ENCODE results near the gene TRIM47. TPM values are rescaled to one million over a fixed set of nuclear protein-coding genes. Genes with fewer than 3 reads are reported as not detected.
A peak's percentile ranks its signal among the peaks of the same experiment; 100 is the strongest.

Gene TRIM47, protein sequence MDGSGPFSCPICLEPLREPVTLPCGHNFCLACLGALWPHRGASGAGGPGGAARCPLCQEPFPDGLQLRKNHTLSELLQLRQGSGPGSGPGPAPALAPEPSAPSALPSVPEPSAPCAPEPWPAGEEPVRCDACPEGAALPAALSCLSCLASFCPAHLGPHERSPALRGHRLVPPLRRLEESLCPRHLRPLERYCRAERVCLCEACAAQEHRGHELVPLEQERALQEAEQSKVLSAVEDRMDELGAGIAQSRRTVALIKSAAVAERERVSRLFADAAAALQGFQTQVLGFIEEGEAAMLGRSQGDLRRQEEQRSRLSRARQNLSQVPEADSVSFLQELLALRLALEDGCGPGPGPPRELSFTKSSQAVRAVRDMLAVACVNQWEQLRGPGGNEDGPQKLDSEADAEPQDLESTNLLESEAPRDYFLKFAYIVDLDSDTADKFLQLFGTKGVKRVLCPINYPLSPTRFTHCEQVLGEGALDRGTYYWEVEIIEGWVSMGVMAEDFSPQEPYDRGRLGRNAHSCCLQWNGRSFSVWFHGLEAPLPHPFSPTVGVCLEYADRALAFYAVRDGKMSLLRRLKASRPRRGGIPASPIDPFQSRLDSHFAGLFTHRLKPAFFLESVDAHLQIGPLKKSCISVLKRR
- 10 to 100 TPM; 11.5 to 26.2 TPM for total RNA-seq

- peak; percentile 14 to 21 for ATAC-seq
- peaks cover 0 to 15% of the 10 kb centered on the region in 2 donors for H3K36me3 Mint-ChIP-seq
- DNase-seq (ENCODE audit: low spot score in 2 of 2) = peak; percentile 44 to 62
- H3K9me3 Mint-ChIP-seq = no peaks in the 10 kb centered on the region
- peak within 1 kb of the TSS; percentile 84 to 92 for H3K27ac Mint-ChIP-seq
These were observed at the start of gene TRIM47 for GRCh38 chr17:75878174-75878998. Gene TRIM47, minus strand, starts transcription at chr17:75878581. Its CDS starts 33 bp downstream, at chr17:75878548.

DNA sequence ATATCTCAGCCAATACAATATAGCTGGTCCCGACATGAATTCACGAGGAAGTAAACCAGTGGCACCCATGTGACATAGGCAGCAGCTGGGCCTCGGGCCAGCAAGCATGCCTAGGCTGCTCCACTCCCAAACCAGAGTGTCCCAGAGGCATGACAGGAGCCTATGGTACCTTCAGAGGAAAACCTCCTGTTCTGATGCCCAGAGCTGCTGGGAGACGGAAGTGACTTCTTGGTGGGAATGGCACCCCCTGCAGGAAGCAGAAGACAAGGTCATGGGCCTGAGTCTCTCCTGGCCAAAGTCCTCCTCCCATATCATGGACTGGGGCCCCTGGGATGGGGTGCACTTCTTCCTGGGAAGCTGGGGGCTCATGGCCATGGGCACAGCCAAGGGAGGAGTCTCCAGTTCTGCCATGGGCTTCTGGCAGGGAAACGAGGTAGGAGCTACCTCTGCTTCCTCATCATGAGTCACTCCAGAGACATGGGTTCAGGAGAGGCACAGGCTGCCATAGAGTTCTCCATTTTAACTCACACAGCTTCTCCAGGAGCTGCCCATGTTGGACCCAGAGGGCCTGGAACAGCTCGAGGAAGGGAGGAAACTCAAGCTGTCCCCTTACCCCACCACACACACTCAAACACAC, 49.0 kb upstream of the TRIM47 start:
- peak overlapping the region in 1 of 2 donors; percentile 29 for H3K27ac Mint-ChIP-seq
- ATAC-seq (no peak), DNase-seq (ENCODE audit: low spot score in 2 of 2) (no peak)
- H3K36me3 Mint-ChIP-seq = no peaks in the 10 kb centered on the region
- no peaks in the 10 kb centered on the region for H3K9me3 Mint-ChIP-seq

- DNase-seq (ENCODE audit: low spot score in 2 of 2) (no peak), ATAC-seq (no peak)
- Mint-ChIP-seq H3K36me3 (no peaks in the 10 kb centered on the region), H3K9me3 (no peaks in the 10 kb centered on the region), H3K27ac (peak overlapping the region in 1 of 2 donors; percentile 29)
These were observed 48.1 kb upstream of the TRIM47 start for GRCh38 chr17:75926456-75926855.

GRCh38 chr17:75925912-75926311, 47.5 kb upstream of the TRIM47 start:
- DNase-seq (ENCODE audit: low spot score in 2 of 2) = no peak
- H3K36me3 Mint-ChIP-seq = no peaks in the 10 kb centered on the region
- H3K9me3 Mint-ChIP-seq = no peaks in the 10 kb centered on the region
- ATAC-seq = no peak
- H3K27ac Mint-ChIP-seq = no peak overlapping the region

- no peaks in the 10 kb centered on the region for H3K36me3 Mint-ChIP-seq
- no peak overlapping the region for H3K27ac Mint-ChIP-seq
- ATAC-seq (no peak), DNase-seq (ENCODE audit: low spot score in 2 of 2) (no peak)
- no peaks in the 10 kb centered on the region for H3K9me3 Mint-ChIP-seq
These were observed 46.7 kb upstream of the TRIM47 start for GRCh38 chr17:75925103-75925502.

DNA sequence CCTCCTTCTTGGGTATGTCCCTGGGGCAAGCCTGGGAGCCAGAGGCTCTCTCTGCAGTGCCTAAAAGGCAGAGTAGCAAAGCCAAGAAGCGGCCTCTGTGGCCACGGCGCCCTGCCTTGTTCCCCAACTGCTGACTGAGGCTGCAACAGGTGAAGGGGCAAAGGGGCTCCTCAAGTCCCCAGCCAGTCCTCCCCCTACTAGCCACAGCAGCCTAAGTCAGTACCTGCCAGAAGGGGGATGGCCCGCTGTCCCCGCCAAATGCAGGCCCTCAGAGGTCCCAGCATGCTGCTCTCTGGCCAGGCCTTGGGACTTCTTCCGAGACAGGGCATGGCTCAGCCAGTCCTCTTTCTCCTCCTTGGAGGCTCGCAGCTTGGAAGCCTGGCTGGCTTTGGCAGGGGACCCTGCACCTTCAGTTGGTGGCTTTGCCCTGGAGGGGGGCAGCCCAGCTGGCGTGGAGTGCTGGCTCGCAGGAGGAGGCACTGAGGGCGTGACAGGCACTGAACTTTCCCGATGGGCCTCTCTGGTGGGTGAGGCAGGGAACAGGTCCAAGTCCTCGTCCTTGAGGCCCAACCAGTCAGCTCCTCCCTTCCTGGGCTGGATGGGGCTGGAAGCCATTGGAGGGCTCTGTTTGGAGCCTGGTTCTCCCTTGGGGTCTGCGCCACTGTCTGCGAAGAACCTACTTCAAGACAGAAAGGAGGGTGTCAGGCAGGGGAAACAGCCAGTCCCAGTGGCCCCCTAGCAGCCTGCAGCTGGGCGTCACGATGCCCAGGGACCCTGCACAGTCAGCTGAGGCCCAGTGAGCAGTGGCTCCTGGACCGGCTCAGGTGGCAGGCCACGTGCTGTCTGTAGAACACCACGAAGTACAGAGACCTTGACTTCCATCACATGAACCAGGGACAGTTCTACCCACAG, 44.8 kb upstream of the TRIM47 start:
- Mint-ChIP-seq H3K27ac (peak overlapping the region in 1 of 2 donors; percentile 91), H3K36me3 (no peaks in the 10 kb centered on the region)
- no peak for ATAC-seq

DNA sequence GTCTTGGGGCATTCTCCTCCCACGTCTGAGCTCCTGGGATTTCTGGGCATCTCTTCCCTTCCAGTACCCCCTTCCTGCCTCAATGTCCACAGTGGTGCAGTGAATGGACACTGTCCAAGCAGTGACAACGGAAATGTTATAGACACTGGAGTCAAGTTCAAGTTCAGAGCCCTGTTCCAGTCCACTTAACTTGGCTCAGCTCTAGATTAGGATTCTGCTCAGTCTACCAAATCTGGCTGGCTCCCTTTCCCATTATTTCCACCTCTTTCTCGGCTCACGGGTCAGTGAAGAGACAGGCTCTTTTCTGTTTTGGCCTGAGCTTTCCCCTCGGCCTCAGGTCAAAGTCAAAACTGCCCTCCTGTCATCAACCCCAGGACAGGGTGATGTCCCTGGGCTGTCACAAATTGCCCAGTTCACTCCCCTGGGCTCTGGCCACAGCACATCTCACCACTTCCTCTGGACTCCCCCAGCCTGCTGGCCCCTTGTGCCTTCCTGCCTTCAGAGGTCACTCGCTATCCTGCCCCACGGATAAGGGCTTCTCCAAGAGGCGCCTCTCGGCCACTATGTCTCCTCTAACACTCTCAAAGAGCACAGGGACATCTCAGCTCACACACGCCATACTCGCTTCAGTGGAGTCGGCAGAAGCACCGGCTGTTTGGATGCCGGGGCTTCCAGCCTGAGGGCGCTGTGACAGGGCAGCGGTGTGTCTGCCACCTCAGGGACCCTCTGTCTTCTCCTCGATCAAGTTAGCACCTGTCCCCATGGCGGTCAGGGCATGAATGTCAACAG, 44.0 kb upstream of the TRIM47 start:
- H3K9me3 Mint-ChIP-seq = no peaks in the 10 kb centered on the region
- DNase-seq (ENCODE audit: low spot score in 2 of 2) (no peak), ATAC-seq (no peak)
- H3K27ac Mint-ChIP-seq = peak overlapping the region; percentile 55 to 91
- H3K36me3 Mint-ChIP-seq = no peaks in the 10 kb centered on the region

More for the DNA sequence above, 44.8 kb upstream of the TRIM47 start:
- DNase-seq (ENCODE audit: low spot score in 2 of 2) = no peak
- H3K9me3 Mint-ChIP-seq = no peaks in the 10 kb centered on the region

DNA sequence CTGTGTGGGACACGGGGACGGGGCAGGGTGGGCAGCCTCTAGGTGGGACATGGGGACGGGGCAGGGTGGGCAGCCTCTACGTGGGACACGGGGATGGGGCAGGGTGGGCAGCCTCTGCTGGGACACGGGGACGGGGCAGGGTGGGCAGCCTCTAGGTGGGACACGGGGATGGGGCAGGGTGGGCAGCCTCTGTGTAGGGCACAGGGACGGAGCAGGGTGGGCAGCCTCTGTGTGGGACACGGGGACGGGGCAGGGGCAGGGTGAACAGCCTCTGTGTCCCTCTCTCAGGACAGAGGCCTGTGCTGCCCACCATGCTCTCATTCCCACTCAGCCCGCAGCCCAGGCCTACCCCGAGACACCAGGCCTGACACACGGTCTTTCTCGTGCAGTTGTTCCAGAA, 43.2 kb upstream of the TRIM47 start:
- no peak for DNase-seq (ENCODE audit: low spot score in 2 of 2)
- no peak for ATAC-seq
- H3K27ac Mint-ChIP-seq = no peak overlapping the region
- no peaks in the 10 kb centered on the region for H3K9me3 Mint-ChIP-seq
- no peaks in the 10 kb centered on the region for H3K36me3 Mint-ChIP-seq

DNA sequence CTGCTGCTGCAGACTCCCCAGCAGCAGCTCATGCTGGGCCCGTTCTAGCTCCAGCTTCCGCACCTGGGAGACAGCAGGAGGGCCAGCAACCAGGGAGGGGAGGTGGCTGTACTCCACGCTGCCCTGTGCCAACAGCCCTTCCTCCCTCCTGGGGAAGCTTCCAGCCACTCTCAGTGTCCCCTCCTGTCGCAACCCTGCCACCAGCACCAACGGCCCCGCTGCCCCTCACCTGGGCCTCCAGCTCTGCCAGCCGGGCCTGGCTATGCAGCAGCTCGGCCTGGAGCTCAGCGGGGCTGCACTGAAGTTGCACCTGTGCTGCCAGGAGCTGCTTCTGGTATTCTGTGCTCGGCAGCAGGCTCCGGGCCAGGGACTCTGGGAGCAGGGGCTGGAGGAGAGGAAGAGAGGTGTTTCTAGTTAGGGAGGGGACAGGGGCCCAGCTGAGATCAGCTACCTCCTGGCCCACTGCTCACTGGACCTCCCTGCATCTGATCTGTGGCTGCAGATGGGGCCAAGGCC, 41.7 kb upstream of the TRIM47 start:
- no peaks in the 10 kb centered on the region for H3K9me3 Mint-ChIP-seq

DNA sequence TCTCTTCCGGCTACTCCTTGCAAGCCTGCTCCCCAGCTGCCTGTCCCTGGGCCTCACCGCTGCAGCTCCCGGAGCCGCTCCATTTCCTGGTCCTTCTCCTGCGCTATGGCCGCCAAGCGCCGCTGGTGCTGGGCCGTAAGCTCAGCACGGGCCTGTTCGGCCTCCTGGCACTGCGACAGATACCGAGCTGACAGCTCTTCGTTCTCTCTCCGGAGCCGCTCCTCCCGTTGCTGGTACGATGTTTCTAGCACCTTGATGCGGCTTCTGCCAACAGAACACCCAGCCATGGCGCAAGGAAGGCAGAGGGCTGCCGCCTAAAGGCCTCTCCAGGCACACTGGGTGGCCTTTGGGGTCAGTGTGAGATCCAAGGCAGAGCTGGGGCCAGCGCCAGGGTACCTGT, 41.2 kb upstream of the TRIM47 start:
- DNase-seq (ENCODE audit: low spot score in 2 of 2) = no peak
- no peak overlapping the region for H3K27ac Mint-ChIP-seq
- ATAC-seq = no peak
- no peaks in the 10 kb centered on the region for H3K9me3 Mint-ChIP-seq
- no peaks in the 10 kb centered on the region for H3K36me3 Mint-ChIP-seq

More for the DNA sequence above, 41.7 kb upstream of the TRIM47 start:
- DNase-seq (ENCODE audit: low spot score in 2 of 2) = no peak
- no peaks in the 10 kb centered on the region for H3K36me3 Mint-ChIP-seq
- no peak for ATAC-seq
- no peak overlapping the region for H3K27ac Mint-ChIP-seq

DNA sequence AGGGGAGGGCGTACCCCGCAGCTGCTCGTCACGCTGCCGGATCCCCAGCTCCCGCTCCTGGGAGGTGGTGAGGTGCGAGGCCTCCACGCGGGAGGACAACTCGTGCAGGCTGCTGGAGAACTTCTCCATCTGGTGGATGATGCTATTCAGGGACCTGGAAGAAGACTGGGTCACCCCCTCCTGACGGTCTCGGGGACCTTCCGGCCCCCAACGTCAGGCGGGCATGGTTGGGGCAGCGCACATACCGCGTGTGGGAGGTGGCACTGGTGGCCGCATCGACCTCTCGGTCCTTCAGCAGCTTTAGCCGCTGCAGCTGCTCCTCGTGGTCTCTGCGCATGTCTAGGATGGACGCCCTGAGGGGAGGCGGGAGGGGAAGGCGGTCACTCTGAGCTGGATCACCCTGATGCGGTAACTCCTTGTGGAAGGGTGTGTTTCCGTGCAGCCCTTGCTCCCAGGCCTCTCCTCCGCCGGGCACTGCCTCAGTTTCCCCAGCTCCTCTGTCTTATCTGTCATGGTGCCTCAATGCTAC, 39.6 kb upstream of the TRIM47 start:
- DNase-seq (ENCODE audit: low spot score in 2 of 2) (no peak), ATAC-seq (no peak)
- H3K36me3 Mint-ChIP-seq = no peaks in the 10 kb centered on the region
- no peak overlapping the region for H3K27ac Mint-ChIP-seq
- no peaks in the 10 kb centered on the region for H3K9me3 Mint-ChIP-seq

- ATAC-seq = no peak
- no peaks in the 10 kb centered on the region for H3K9me3 Mint-ChIP-seq
- no peaks in the 10 kb centered on the region for H3K36me3 Mint-ChIP-seq
- DNase-seq (ENCODE audit: low spot score in 2 of 2) = no peak
- peak overlapping the region; percentile 9 to 56 for H3K27ac Mint-ChIP-seq
These were observed 38.9 kb upstream of the TRIM47 start for GRCh38 chr17:75917141-75917916.

DNA sequence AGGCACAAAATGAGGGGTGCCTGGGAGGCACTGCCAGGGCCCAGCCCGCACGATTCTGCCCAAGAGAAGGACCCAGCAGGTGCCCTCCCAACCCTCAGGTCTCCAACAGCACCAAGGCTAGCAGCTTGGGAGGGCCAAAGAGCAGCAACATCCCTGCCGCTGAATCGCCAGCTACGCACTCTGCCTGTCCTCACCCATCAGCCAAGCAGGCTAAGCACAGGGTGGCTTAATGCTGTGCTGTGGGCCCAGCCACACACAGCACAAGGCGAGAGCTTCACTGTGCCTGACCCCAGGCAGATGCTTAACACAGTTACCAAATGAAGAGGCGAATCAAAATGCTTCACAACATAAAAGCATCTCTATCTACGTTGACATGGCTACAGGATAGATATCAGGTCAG, 36.9 kb upstream of the TRIM47 start:
- no peaks in the 10 kb centered on the region for H3K9me3 Mint-ChIP-seq
- ATAC-seq = no peak
- H3K27ac Mint-ChIP-seq = no peak overlapping the region
- no peak for DNase-seq (ENCODE audit: low spot score in 2 of 2)
- no peaks in the 10 kb centered on the region for H3K36me3 Mint-ChIP-seq

GRCh38 chr17:75914643-75915267, 36.4 kb upstream of the TRIM47 start:
- Mint-ChIP-seq H3K27ac (no peak overlapping the region), H3K36me3 (no peaks in the 10 kb centered on the region), H3K9me3 (no peaks in the 10 kb centered on the region)
- ATAC-seq (no peak), DNase-seq (ENCODE audit: low spot score in 2 of 2) (no peak)
